H1 (cell line): ENCODE measurements around the gene PRKCH. TPM values are rescaled to one million over a fixed set of nuclear protein-coding genes. Genes with fewer than 3 reads are reported as not detected.

Source experiments
- CTCF ChIA-PET: fragments of 300-600 bp; sonication (Branson Sonifier 250); formaldehyde crosslinking; loops from one replicate; lab custom pipeline; 2021; ENCODE audit not compliant: partially characterized antibody; lab: Charles Lee
- POLR2A ChIA-PET: fragments of 300-600 bp; sonication (Branson Sonifier 250); formaldehyde crosslinking; loops from one replicate; lab custom pipeline; 2021; ENCODE audit warnings: inconsistent platforms; ENCODE audit not compliant: partially characterized antibody; lab: Charles Lee
- DNase-seq, 2 experiments: peaks; one replicate each; pipeline versions ENCODE4 v3.0.0 to v3.0.0-alpha.2; 2010 to 2022; ENCODE audit warnings: low spot score in 2 of 2, low read depth in 1 of 2, mixed read lengths in 1 of 2
- FAIRE-seq: peaks from 2 replicates; lab custom pipeline; 2011; peaks lifted over from hg19 to GRCh38; lab: Jason Lieb, UNC
- H2AFZ ChIP-seq: 2 replicates; pipeline ENCODE4 v1.8.1; 2012; ENCODE audit warnings: low read length, inconsistent platforms
- H2AK5ac ChIP-seq: 2 replicates; pipeline ENCODE4 v1.6.1; 2013; ENCODE audit warnings: low read depth, low read length
- H2BK120ac ChIP-seq: replicated peaks from 2 replicates; pipeline ENCODE3; 2013; ENCODE audit warnings: low read depth, low read length, inconsistent platforms
- H2BK12ac ChIP-seq: 2 replicates; pipeline ENCODE4 v1.6.1; 2013; ENCODE audit warnings: low read depth, low read length
- H2BK15ac ChIP-seq: 2 replicates; pipeline ENCODE4 v1.6.1; 2013; ENCODE audit warnings: low read length
- H2BK20ac ChIP-seq: 2 replicates; pipeline ENCODE4 v1.6.1; 2013; ENCODE audit warnings: low read length
- H2BK5ac ChIP-seq: 2 replicates; pipeline ENCODE4 v1.6.1; 2013; ENCODE audit warnings: low read depth, low read length
- H3K14ac ChIP-seq: 2 replicates; pipeline ENCODE4 v1.6.1; 2013; ENCODE audit warnings: inconsistent platforms; ENCODE audit not compliant: insufficient read length
- H3K18ac ChIP-seq: 2 replicates; pipeline ENCODE4 v1.6.1; 2013; ENCODE audit warnings: low read length; ENCODE audit errors: extremely low read depth
- H3K23ac ChIP-seq: 2 replicates; pipeline ENCODE4 v1.6.1; 2013; ENCODE audit warnings: inconsistent platforms; ENCODE audit not compliant: insufficient read length
- H3K23me2 ChIP-seq: 2 replicates; pipeline ENCODE4 v1.6.1; 2013; ENCODE audit warnings: low read depth, low read length
- H3K27ac ChIP-seq: 2 replicates; pipeline ENCODE4 v1.6.1; 2011; ENCODE audit warnings: low read depth, low read length, inconsistent platforms
- H3K27me3 ChIP-seq, 4 experiments: replicated peaks in 1 of 4; 1 replicate in 1 of 4; 2 replicates in 3 of 4; pipeline versions ENCODE4 v1.6.1 to v1.8.1; 2011 to 2013; ENCODE audit warnings: low read length in 3 of 4, mild to moderate bottlenecking in 3 of 4, inconsistent platforms in 2 of 4, mixed read lengths in 2 of 4, moderate library complexity in 1 of 4; ENCODE audit not compliant: control insufficient read depth in 3 of 4, insufficient read depth in 3 of 4; ENCODE audit errors: extremely low read depth in 1 of 4
- H3K36me3 ChIP-seq, 4 experiments: 2 replicates each; pipeline versions ENCODE4 v1.6.1 to v1.8.1; 2011 to 2013; ENCODE audit warnings: mild to moderate bottlenecking in 4 of 4, low read length in 3 of 4, moderate library complexity in 2 of 4, control low read depth in 1 of 4, inconsistent platforms in 1 of 4; ENCODE audit not compliant: insufficient read depth in 4 of 4, control insufficient read depth in 2 of 4
- H3K4ac ChIP-seq: replicated peaks from 2 replicates; pipeline ENCODE3; 2013; ENCODE audit warnings: low read length, low read depth, mixed read lengths, inconsistent platforms; ENCODE audit not compliant: insufficient read length
- H3K4me1 ChIP-seq, 4 experiments: replicated peaks in 1 of 4; 1 replicate in 1 of 4; 2 replicates in 3 of 4; pipeline versions ENCODE4 v1.6.1 to v1.8.1; 2011 to 2013; ENCODE audit warnings: low read length in 3 of 4, inconsistent platforms in 2 of 4, mixed read lengths in 1 of 4; ENCODE audit not compliant: insufficient read depth in 4 of 4, control insufficient read depth in 3 of 4
- H3K4me2 ChIP-seq, 2 experiments: 2 replicates each; pipeline versions ENCODE4 v1.6.1 to v1.8.1; 2011 to 2013; ENCODE audit warnings: low read depth in 2 of 2, low read length in 2 of 2, control low read depth in 1 of 2, inconsistent platforms in 1 of 2, mild to moderate bottlenecking in 1 of 2; ENCODE audit not compliant: insufficient read depth in 1 of 2
- H3K4me3 ChIP-seq, 4 experiments: fragments of 200-600, 300-600 bp in 1 of 4; sonication (generic), shearing (Covaris generic), sonication (Bioruptor Twin) in 1 of 4; 2 replicates each; pipeline versions ENCODE4 v1.5.1 to v1.8.1; 2011 to 2016; ENCODE audit warnings: low read length in 4 of 4, low read depth in 3 of 4, control low read depth in 2 of 4, inconsistent platforms in 2 of 4, mild to moderate bottlenecking in 2 of 4, mixed read lengths in 1 of 4, moderate library complexity in 1 of 4; ENCODE audit not compliant: insufficient read depth in 2 of 4; ENCODE audit errors: extremely low read depth in 1 of 4
- H3K56ac ChIP-seq: replicated peaks from 2 replicates; pipeline ENCODE3; 2013; ENCODE audit warnings: low read depth, mild to moderate bottlenecking, mixed read lengths, low read length, inconsistent platforms; ENCODE audit not compliant: insufficient read length
- H3K79me1 ChIP-seq: 2 replicates; pipeline ENCODE4 v1.6.1; 2013; ENCODE audit warnings: low read depth, low read length, control low read depth
- H3K79me2 ChIP-seq, 2 experiments: 2 replicates each; pipeline versions ENCODE4 v1.6.1 to v1.8.1; 2012 to 2013; ENCODE audit warnings: low read length in 2 of 2, mild to moderate bottlenecking in 2 of 2, inconsistent platforms in 1 of 2; ENCODE audit not compliant: insufficient read depth in 2 of 2, control insufficient read depth in 1 of 2
- H3K9ac ChIP-seq, 4 experiments: replicated peaks in 1 of 4; 1 replicate in 1 of 4; 2 replicates in 3 of 4; pipeline versions ENCODE4 v1.6.1 to v1.8.1; 2011 to 2013; ENCODE audit warnings: low read depth in 3 of 4, low read length in 3 of 4, control low read depth in 2 of 4, mild to moderate bottlenecking in 2 of 4, moderate library complexity in 2 of 4, inconsistent platforms in 1 of 4; ENCODE audit errors: extremely low read depth in 1 of 4
- H3K9me3 ChIP-seq, 2 experiments: 2 replicates each; pipeline versions ENCODE4 v1.6.1 to v1.8.1; 2012 to 2013; ENCODE audit warnings: mild to moderate bottlenecking in 2 of 2, moderate library complexity in 2 of 2, control low read depth in 1 of 2, inconsistent platforms in 1 of 2, low read depth in 1 of 2, low read length in 1 of 2, mixed read lengths in 1 of 2; ENCODE audit not compliant: insufficient read depth in 2 of 2
- H4K20me1 ChIP-seq, 2 experiments: replicated peaks in 1 of 2; 2 replicates each; pipeline versions ENCODE3 to v1.8.1; 2011 to 2013; ENCODE audit warnings: inconsistent platforms in 2 of 2, low read length in 2 of 2, mild to moderate bottlenecking in 1 of 2; ENCODE audit not compliant: insufficient read depth in 2 of 2, control insufficient read depth in 1 of 2
- H4K5ac ChIP-seq: 2 replicates; pipeline ENCODE4 v1.6.1; 2013; ENCODE audit warnings: low read length, low read depth, mixed read lengths, inconsistent platforms; ENCODE audit not compliant: insufficient read length
- H4K8ac ChIP-seq: 2 replicates; pipeline ENCODE4 v1.8.0; 2013; ENCODE audit warnings: mild to moderate bottlenecking, moderate library complexity, low read length, inconsistent platforms; ENCODE audit not compliant: insufficient read depth; ENCODE audit errors: extremely low read depth
- H4K91ac ChIP-seq: replicated peaks from 2 replicates; pipeline ENCODE3; 2013; ENCODE audit warnings: low read length, mixed read lengths, inconsistent platforms; ENCODE audit not compliant: insufficient read length
- EZH2 ChIP-seq: fragments of 200-600 bp; sonication (generic); IDR thresholded peaks from 2 replicates; pipeline ENCODE4 v1.7.1; 2012; ENCODE audit warnings: low read depth, mild to moderate bottlenecking, moderate library complexity, low read length, inconsistent platforms; ENCODE audit not compliant: severe bottlenecking
- HDAC2 ChIP-seq, 2 experiments: fragments of 300-600 bp in 1 of 2; sonication (generic) in 1 of 2; IDR thresholded peaks; 2 replicates each; pipeline ENCODE4 v1.6.1; 2011 to 2012; ENCODE audit warnings: low read depth in 2 of 2, low read length in 2 of 2, mild to moderate bottlenecking in 2 of 2, moderate library complexity in 2 of 2, borderline replicate concordance in 1 of 2, inconsistent platforms in 1 of 2
- PHF8 ChIP-seq: fragments of 200-600 bp; sonication (generic); conservative IDR thresholded peaks from 2 replicates; pipeline ENCODE4 v1.7.1; 2012; ENCODE audit warnings: low read depth, mild to moderate bottlenecking, inconsistent platforms, low read length, moderate library complexity
- POLR2AphosphoS5 ChIP-seq: IDR thresholded peaks from 2 replicates; pipeline ENCODE4 v1.6.1; 2011; ENCODE audit warnings: low read depth, low read length
- RXRA ChIP-seq: IDR thresholded peaks from 2 replicates; pipeline ENCODE4 v1.6.1; 2011; ENCODE audit warnings: low read depth, mild to moderate bottlenecking, low read length, moderate library complexity; ENCODE audit not compliant: insufficient read depth
- SIRT6 ChIP-seq: IDR thresholded peaks from one replicate; pipeline ENCODE4 v1.7.1; 2012; ENCODE audit warnings: low read length, inconsistent platforms
- SP2 ChIP-seq: IDR thresholded peaks from 2 replicates; pipeline ENCODE4 v1.6.1; 2012; ENCODE audit warnings: mild to moderate bottlenecking, low read length, inconsistent platforms
- SP4 ChIP-seq: IDR thresholded peaks from 2 replicates; pipeline ENCODE4 v1.6.1; 2012; ENCODE audit warnings: low read length, inconsistent platforms
- SRF ChIP-seq: IDR thresholded peaks from 2 replicates; pipeline ENCODE4 v1.6.1; 2011; ENCODE audit warnings: mild to moderate bottlenecking, low read depth, low read length, moderate library complexity
- SUZ12 ChIP-seq: fragments of 200-600 bp; sonication (generic); IDR thresholded peaks from 2 replicates; pipeline ENCODE4 v1.6.1; 2012; ENCODE audit warnings: mild to moderate bottlenecking, inconsistent platforms, low read length, moderate library complexity, mixed read lengths
- TBP ChIP-seq: IDR thresholded peaks from 2 replicates; pipeline ENCODE4 v1.6.1; 2011; ENCODE audit warnings: low read depth, low read length, improper control_type of control experiment
- USF2 ChIP-seq: IDR thresholded peaks from 2 replicates; pipeline ENCODE4 v1.6.1; 2011; ENCODE audit warnings: low read length, improper control_type of control experiment
- WGBS, 2 experiments: shearing (Covaris generic) in 1 of 2; methylation state at CpG; one replicate each; pipeline versions ENCODE4 v1.1.6 to v1.1.7; 2013 to 2015; ENCODE audit warnings: low lambda C conversion rate in 2 of 2, mixed read lengths in 2 of 2, inconsistent platforms in 1 of 2, low coverage in 1 of 2, missing lambda C conversion rate in 1 of 2; ENCODE audit not compliant: insufficient replicate concordance in 2 of 2, insufficient coverage in 1 of 2, insufficient read length in 1 of 2; ENCODE audit errors: extremely low coverage in 1 of 2, missing lambda C conversion rate in 1 of 2; 5-methylcytosine and 5-hydroxymethylcytosine counted together
- polyA plus RNA-seq, 7 experiments: library from polyadenylated mRNA; depleted of rRNA in 3 of 7; stranded (reverse) in 5 of 7; unstranded in 2 of 7; fragments of >200 nt in 5 of 7; fragments of 200-250 nt in 2 of 7; gene quantifications; 1 replicate in 5 of 7; 2 replicates in 1 of 7; 4 replicates in 1 of 7; pipeline versions ENCODE4 v1.2.1 to v1.2.3, GENCODE V29; 2011 to 2013; ENCODE audit warnings: missing spikeins in 2 of 7, mixed read lengths in 2 of 7
- total RNA-seq: library from RNA; stranded (reverse); fragmentation: NEBNext Ultra II Directional; extraction: Animal tissue kit (Norgen Biotek cat#: 25700); gene quantifications from 2 replicates; pipeline ENCODE4 v1.2.1, GENCODE V29; 2021

The PRKCH gene
- total and polyA plus RNA-seq, 2 of the 8 experiments (the other 6 are each of a cell fraction or from before 2014, with no cell fraction given), result 6.4 to 7.0 TPM

GRCh38 chr14:61531465-61532122 lies 210.2 kb downstream of the PRKCH start:
- no peak overlapping the region for H3K18ac ChIP-seq
- no peaks in the 10 kb centered on the region for H3K36me3 ChIP-seq
- H3K27me3 ChIP-seq, result no peaks in the 10 kb centered on the region
- CTCF ChIA-PET, result interaction anchor here (0.8 kb wide), 1 partner anchor 42 kb away, joined by 3 read pairs; no protein-coding TSS in a partner anchor
- no peak overlapping the region for H2BK12ac ChIP-seq
- no peak overlapping the region for H3K4me2 ChIP-seq
- POLR2A ChIA-PET, result no interaction called here
- H2BK5ac ChIP-seq, result no peak overlapping the region
- H4K5ac ChIP-seq, result no peak overlapping the region
- H2BK15ac ChIP-seq, result no peak overlapping the region
- FAIRE-seq (no peak), DNase-seq (no peak)
- H3K23me2 ChIP-seq, result no peaks in the 10 kb centered on the region
- H2AFZ ChIP-seq, result no peak overlapping the region
- no peaks in the 10 kb centered on the region for H3K9me3 ChIP-seq
- H3K27ac ChIP-seq, result no peak overlapping the region
- H3K23ac ChIP-seq, result no peak overlapping the region
- 76% methylated on average over 5 of the region's 5 CpGs; no CpG with 5 or more reads in 1 of the 2 experiments for WGBS, 2 experiments
- H2BK20ac ChIP-seq, result no peak overlapping the region
- H3K14ac ChIP-seq, result no peak overlapping the region
- no peak overlapping the region for H3K4ac ChIP-seq
- no peak overlapping the region for H2BK120ac ChIP-seq
- no peak overlapping the region for H4K91ac ChIP-seq
- no peaks in the 10 kb centered on the region for H4K20me1 ChIP-seq
- H3K9ac ChIP-seq, result no peak overlapping the region
- no peak overlapping the region for H2AK5ac ChIP-seq
- H3K4me1 ChIP-seq, result peaks cover 0 to 3% (median 1%) of the 10 kb centered on the region in 4 experiments; a peak in 2 of 7 replicates
- no peak overlapping the region for H4K8ac ChIP-seq
- H3K79me2 ChIP-seq, result no peaks in the 10 kb centered on the region
- H3K4me3 ChIP-seq, result no peak overlapping the region
- no peak overlapping the region for H3K56ac ChIP-seq
- H3K79me1 ChIP-seq, result no peaks in the 10 kb centered on the region
- TF ChIP-seq SIRT6 (no peak), RXRA (no peak), HDAC2 (IDR thresholded peaks at IDR 0.05; ENCODE audit: borderline replicate concordance in 1 of 2, low read depth in 2 of 2, low read length in 2 of 2) (no peak), USF2 (no peak), SRF (no peak), SP4 (no peak), SP2 (no peak), POLR2AphosphoS5 (no peak), EZH2 (no peak), TBP (no peak), PHF8 (no peak), SUZ12 (no peak)
